Panc1 (cell line): ENCODE data around the gene FOXO4.

Experiments
- POLR2AphosphoS5 ChIP-seq: IDR thresholded peaks from 2 replicates; pipeline ENCODE4 v1.6.1; 2012; ENCODE audit warnings: mild to moderate bottlenecking, low read depth, low read length, moderate library complexity
- TF ChIP-seq, protein P1 (sequence below): fragments of 450-650 bp; IDR thresholded peaks from 2 replicates; pipeline ENCODE4 v1.5.1; 2017; ENCODE audit warnings: mild to moderate bottlenecking
- TF ChIP-seq, protein P2 (sequence below), 2 experiments: IDR thresholded peaks; 2 replicates each; pipeline ENCODE4 v1.6.1; 2011 to 2012; ENCODE audit warnings: low read depth in 2 of 2, control low read depth in 1 of 2, low read length in 1 of 2, mild to moderate bottlenecking in 1 of 2, moderate library complexity in 1 of 2; ENCODE audit not compliant: insufficient read depth in 1 of 2

DNA sequence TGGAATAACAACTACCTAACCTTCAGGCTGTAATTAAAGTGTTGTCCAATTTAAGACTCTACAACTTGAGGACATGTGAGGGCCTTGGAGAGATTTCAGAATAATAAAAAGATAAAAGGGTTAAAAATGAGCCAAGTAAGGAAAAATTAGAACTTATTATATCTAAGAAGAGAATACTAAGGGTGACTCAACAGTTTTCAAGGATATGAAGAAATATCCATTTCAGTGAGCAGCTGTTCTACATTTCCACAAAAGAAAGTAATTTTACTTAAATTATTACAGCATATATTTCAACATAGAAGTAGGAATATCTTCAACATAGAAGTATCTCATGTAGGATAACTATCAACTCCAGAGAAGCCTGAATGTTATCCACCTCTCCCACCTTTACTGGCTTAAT lies 38.8 kb upstream of the FOXO4 start:
- TF ChIP-seq, protein P1, sequence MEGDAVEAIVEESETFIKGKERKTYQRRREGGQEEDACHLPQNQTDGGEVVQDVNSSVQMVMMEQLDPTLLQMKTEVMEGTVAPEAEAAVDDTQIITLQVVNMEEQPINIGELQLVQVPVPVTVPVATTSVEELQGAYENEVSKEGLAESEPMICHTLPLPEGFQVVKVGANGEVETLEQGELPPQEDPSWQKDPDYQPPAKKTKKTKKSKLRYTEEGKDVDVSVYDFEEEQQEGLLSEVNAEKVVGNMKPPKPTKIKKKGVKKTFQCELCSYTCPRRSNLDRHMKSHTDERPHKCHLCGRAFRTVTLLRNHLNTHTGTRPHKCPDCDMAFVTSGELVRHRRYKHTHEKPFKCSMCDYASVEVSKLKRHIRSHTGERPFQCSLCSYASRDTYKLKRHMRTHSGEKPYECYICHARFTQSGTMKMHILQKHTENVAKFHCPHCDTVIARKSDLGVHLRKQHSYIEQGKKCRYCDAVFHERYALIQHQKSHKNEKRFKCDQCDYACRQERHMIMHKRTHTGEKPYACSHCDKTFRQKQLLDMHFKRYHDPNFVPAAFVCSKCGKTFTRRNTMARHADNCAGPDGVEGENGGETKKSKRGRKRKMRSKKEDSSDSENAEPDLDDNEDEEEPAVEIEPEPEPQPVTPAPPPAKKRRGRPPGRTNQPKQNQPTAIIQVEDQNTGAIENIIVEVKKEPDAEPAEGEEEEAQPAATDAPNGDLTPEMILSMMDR = no peak
- TF ChIP-seq, protein P2, sequence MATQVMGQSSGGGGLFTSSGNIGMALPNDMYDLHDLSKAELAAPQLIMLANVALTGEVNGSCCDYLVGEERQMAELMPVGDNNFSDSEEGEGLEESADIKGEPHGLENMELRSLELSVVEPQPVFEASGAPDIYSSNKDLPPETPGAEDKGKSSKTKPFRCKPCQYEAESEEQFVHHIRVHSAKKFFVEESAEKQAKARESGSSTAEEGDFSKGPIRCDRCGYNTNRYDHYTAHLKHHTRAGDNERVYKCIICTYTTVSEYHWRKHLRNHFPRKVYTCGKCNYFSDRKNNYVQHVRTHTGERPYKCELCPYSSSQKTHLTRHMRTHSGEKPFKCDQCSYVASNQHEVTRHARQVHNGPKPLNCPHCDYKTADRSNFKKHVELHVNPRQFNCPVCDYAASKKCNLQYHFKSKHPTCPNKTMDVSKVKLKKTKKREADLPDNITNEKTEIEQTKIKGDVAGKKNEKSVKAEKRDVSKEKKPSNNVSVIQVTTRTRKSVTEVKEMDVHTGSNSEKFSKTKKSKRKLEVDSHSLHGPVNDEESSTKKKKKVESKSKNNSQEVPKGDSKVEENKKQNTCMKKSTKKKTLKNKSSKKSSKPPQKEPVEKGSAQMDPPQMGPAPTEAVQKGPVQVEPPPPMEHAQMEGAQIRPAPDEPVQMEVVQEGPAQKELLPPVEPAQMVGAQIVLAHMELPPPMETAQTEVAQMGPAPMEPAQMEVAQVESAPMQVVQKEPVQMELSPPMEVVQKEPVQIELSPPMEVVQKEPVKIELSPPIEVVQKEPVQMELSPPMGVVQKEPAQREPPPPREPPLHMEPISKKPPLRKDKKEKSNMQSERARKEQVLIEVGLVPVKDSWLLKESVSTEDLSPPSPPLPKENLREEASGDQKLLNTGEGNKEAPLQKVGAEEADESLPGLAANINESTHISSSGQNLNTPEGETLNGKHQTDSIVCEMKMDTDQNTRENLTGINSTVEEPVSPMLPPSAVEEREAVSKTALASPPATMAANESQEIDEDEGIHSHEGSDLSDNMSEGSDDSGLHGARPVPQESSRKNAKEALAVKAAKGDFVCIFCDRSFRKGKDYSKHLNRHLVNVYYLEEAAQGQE (IDR thresholded peaks at IDR 0.05; ENCODE audit: insufficient read depth in 1 of 2, low read depth in 2 of 2, low read length in 1 of 2) = no peak
- no peak for TF ChIP-seq POLR2AphosphoS5
